A549 treated with dexamethasone at 1 μM for 4 hours (cell line): ENCODE results near the gene LYPD6B. TPM values are rescaled to one million over a fixed set of nuclear protein-coding genes. Genes with fewer than 3 reads are reported as not detected.

Source experiments
- total RNA-seq: library from RNA; stranded (reverse); fragments of 200-300 nt; extraction: Qiagen RNA extraction; gene quantifications from 5 replicates; pipeline ENCODE4 v1.2.3, GENCODE V29; 2022

The LYPD6B gene
- total RNA-seq: 0.07 TPM in 1 of 5 replicates, not detected in the others

DNA sequence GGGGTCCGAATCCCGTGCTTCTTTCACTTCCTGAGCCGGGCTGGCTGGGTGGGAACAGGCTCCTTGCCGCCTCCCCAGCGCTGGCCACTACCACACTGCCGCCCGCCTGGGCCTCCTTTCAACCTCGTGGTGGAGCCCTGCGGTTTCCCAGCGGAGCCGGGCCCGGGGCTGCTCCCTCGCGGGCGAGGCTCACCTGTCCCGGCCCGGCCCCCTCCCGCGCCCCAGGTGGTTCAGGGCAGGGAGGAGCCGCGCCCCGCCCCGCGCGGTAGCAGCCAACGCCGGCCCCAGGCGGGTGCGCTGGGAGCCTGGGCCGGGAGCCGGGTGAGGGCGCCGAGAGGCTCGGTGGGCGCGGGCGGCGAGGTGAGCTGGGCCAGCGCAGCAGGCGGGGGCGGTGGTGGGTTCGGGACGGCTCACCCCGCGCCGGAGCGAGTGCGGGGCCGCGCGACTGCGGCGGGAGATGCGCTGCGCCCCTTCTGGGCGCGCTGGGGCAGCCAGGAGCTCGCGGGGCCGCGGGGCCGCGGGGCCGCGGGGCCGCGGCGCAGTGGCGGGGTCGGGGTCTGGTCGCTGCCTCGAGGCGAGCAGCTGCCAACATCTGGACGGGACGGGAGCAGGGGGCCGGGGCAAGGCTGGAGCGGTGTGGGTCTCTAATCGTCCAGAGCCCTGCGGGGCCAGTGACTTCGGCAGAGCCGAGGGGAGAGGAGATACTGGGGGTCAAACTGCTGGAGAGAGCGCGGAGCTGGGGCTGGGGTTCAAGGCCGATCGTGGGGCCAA, at the start of gene LYPD6B:
Gene LYPD6B (plus strand): TSS at position 258 of the 771 bp plus-strand sequence. CDS start 92,250 bp downstream, outside the sequence.

Other genes with a start within 250 kb of the LYPD6B start
- gene KIF5C, start 163.5 kb upstream of the LYPD6B start, total RNA-seq: 0.33 to 0.43 TPM (median 0.33 TPM) in 5 replicates